Measurements from ENCODE around the gene ZCCHC7. TPM values are rescaled to one million over a fixed set of nuclear protein-coding genes. Genes with fewer than 3 reads are reported as not detected.

The ZCCHC7 gene
- polyA plus RNA-seq, 1 donor from 2014 or later = 10.9 TPM

GRCh38 chr9:37271679-37272078, 151.3 kb downstream of the ZCCHC7 start:
- H3K79me2 ChIP-seq (replicated peaks; ENCODE audit: insufficient read depth, low read length) = no peaks in the 10 kb centered on the region
- no peaks in the 10 kb centered on the region for H3K36me3 ChIP-seq (ENCODE audit: insufficient read depth, low read length)
- H3K4me2 ChIP-seq (ENCODE audit: low read length) = no peak overlapping the region
- no peak overlapping the region for H3K9ac ChIP-seq (ENCODE audit: low read length)
- H3K4me3 ChIP-seq (ENCODE audit: low read length) = no peak overlapping the region
- no peaks in the 10 kb centered on the region for H3K9me2 ChIP-seq (ENCODE audit: insufficient read depth, low read length)
- no peaks in the 10 kb centered on the region for H4K20me1 ChIP-seq (ENCODE audit: insufficient read depth)
- no peak overlapping the region for H2AFZ ChIP-seq (ENCODE audit: low read depth, low read length)
- no peaks in the 10 kb centered on the region for H3K27me3 ChIP-seq (ENCODE audit: insufficient read depth, low read depth, low read length)
- no peak for TF ChIP-seq RAD21 (conservative IDR thresholded peaks at IDR 0.05)
- TF ChIP-seq REST (IDR thresholded peaks at IDR 0.05; ENCODE audit: borderline replicate concordance) = no peak
- no peak for TF ChIP-seq TAF1 (IDR thresholded peaks at IDR 0.05; ENCODE audit: low read depth)
- TF ChIP-seq CTCF (IDR thresholded peaks at IDR 0.05; ENCODE audit: poor library complexity, severe bottlenecking) = no peak
- TF ChIP-seq EP300 (conservative IDR thresholded peaks at IDR 0.05; ENCODE audit: poor library complexity, severe bottlenecking) = no peak
- TF ChIP-seq EZH2 (IDR thresholded peaks at IDR 0.05; ENCODE audit: borderline replicate concordance, insufficient read depth, low read length, poor library complexity, severe bottlenecking) = no peak
- no peak for TF ChIP-seq MXI1 (conservative IDR thresholded peaks at IDR 0.05; ENCODE audit: poor library complexity, severe bottlenecking)
- TF ChIP-seq POLR2AphosphoS5 (IDR thresholded peaks at IDR 0.05) = no peak
- no peak for TF ChIP-seq SMC3 (conservative IDR thresholded peaks at IDR 0.05; ENCODE audit: poor library complexity)
- no peaks in the 10 kb centered on the region for H3F3A ChIP-seq (ENCODE audit: insufficient read depth, low read length, poor library complexity, severe bottlenecking)
- H3K9me3 ChIP-seq (ENCODE audit: low read length) = no peaks in the 10 kb centered on the region
- H3K27ac ChIP-seq (ENCODE audit: low read length) = no peak overlapping the region

DNA sequence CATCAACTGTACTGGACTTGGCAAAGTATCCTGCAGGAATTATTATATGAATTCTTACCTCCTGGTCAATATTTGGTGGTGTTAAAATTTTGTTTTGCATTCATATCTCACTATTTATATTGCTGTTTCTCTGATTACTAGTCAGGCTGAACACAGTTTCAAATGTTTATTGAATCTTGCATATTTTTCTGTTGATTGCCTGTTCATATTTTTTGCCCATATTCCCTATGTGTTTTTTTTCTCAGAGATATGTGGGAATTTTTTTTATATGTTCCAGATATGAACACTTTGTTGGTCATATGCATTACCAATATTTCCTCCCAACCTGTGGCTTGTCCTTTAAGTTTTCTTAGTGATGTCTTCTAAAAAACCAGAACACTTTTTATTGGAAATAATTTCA, 153.2 kb downstream of the ZCCHC7 start:
- Histone ChIP-seq H2AFZ (ENCODE audit: low read depth, low read length) (no peak overlapping the region), H3K36me3 (ENCODE audit: insufficient read depth, low read length) (no peaks in the 10 kb centered on the region), H3K27ac (ENCODE audit: low read length) (no peak overlapping the region), H4K20me1 (ENCODE audit: insufficient read depth) (no peaks in the 10 kb centered on the region), H3F3A (ENCODE audit: insufficient read depth, low read length, poor library complexity, severe bottlenecking) (no peaks in the 10 kb centered on the region), H3K4me3 (ENCODE audit: low read length) (no peak overlapping the region), H3K9ac (ENCODE audit: low read length) (no peak overlapping the region), H3K9me3 (ENCODE audit: low read length) (no peaks in the 10 kb centered on the region), H3K27me3 (ENCODE audit: insufficient read depth, low read depth, low read length) (no peaks in the 10 kb centered on the region), H3K79me2 (replicated peaks; ENCODE audit: insufficient read depth, low read length) (no peaks in the 10 kb centered on the region), H3K9me2 (ENCODE audit: insufficient read depth, low read length) (no peaks in the 10 kb centered on the region), H3K4me2 (ENCODE audit: low read length) (no peak overlapping the region)
- TF ChIP-seq POLR2AphosphoS5 (IDR thresholded peaks at IDR 0.05) (no peak), SMC3 (conservative IDR thresholded peaks at IDR 0.05; ENCODE audit: poor library complexity) (no peak), RAD21 (conservative IDR thresholded peaks at IDR 0.05) (no peak), EZH2 (IDR thresholded peaks at IDR 0.05; ENCODE audit: borderline replicate concordance, insufficient read depth, low read length, poor library complexity, severe bottlenecking) (no peak), CTCF (IDR thresholded peaks at IDR 0.05; ENCODE audit: poor library complexity, severe bottlenecking) (no peak), TAF1 (IDR thresholded peaks at IDR 0.05; ENCODE audit: low read depth) (no peak), EP300 (conservative IDR thresholded peaks at IDR 0.05; ENCODE audit: poor library complexity, severe bottlenecking) (no peak), REST (IDR thresholded peaks at IDR 0.05; ENCODE audit: borderline replicate concordance) (no peak), MXI1 (conservative IDR thresholded peaks at IDR 0.05; ENCODE audit: poor library complexity, severe bottlenecking) (no peak)

Data from neural cell (in vitro differentiated cells).